ENCODE data around the gene SFTPB. TPM values are rescaled to one million over a fixed set of nuclear protein-coding genes. Genes with fewer than 3 reads are reported as not detected.

The SFTPB gene
- total RNA-seq, 4 donors from 2014 or later, result 0.25 TPM; not detected in 3

GRCh38 chr2:85656468-85656867, 11.5 kb downstream of the SFTPB start:
- TF ChIP-seq CTCF (IDR thresholded peaks at IDR 0.05), result no peak
- no peak for DNase-seq (ENCODE audit: low spot score)
- ATAC-seq (ENCODE audit: low FRiP score), result no peak

GRCh38 chr2:85655961-85656417, 12.0 kb downstream of the SFTPB start:
- no peak for TF ChIP-seq CTCF (IDR thresholded peaks at IDR 0.05)
- DNase-seq (ENCODE audit: low spot score), result no peak
- no peak for ATAC-seq (ENCODE audit: low FRiP score)

GRCh38 chr2:85653996-85654395, 14.0 kb downstream of the SFTPB start:
- TF ChIP-seq CTCF (IDR thresholded peaks at IDR 0.05), result no peak
- no peak for DNase-seq (ENCODE audit: low spot score)
- ATAC-seq (ENCODE audit: low FRiP score), result no peak

GRCh38 chr2:85652056-85652455, 15.9 kb downstream of the SFTPB start:
- no peak for DNase-seq (ENCODE audit: low spot score)

GRCh38 chr2:85651097-85651496, 16.9 kb downstream of the SFTPB start:
- no peak for TF ChIP-seq CTCF (IDR thresholded peaks at IDR 0.05)
- no peak for ATAC-seq (ENCODE audit: low FRiP score)
- no peak for DNase-seq (ENCODE audit: low spot score)

More at GRCh38 chr2:85652056-85652455, 15.9 kb downstream of the SFTPB start:
- no peak for TF ChIP-seq CTCF (IDR thresholded peaks at IDR 0.05)
- no peak for ATAC-seq (ENCODE audit: low FRiP score)

GRCh38 chr2:85650456-85650855, 17.5 kb downstream of the SFTPB start:
- ATAC-seq (ENCODE audit: low FRiP score) (no peak), DNase-seq (ENCODE audit: low spot score) (no peak)
- TF ChIP-seq CTCF (IDR thresholded peaks at IDR 0.05), result no peak

All from omental fat pad (tissue), 4 donors.